GM18505 (cell line): ENCODE results near the gene UFD1.
"Not testable (repeated sequence)": the region's sequence is repeated elsewhere in the genome, so short reads cannot be mapped to it uniquely, and the experiment has no call there.

Source experiments
- ATAC-seq: cut with Tn5 transposase; IDR thresholded peaks from one replicate; pipeline ENCODE4 v1.9.1; 2021; ENCODE audit not compliant: unreplicated experiment
- POLR2A ChIP-seq: IDR thresholded peaks from 4 replicates; pipeline ENCODE4 v1.6.1; 2011; ENCODE audit warnings: borderline replicate concordance; ENCODE audit not compliant: insufficient read depth, insufficient read length; ENCODE audit errors: extremely low read depth

Gene UFD1

DNA sequence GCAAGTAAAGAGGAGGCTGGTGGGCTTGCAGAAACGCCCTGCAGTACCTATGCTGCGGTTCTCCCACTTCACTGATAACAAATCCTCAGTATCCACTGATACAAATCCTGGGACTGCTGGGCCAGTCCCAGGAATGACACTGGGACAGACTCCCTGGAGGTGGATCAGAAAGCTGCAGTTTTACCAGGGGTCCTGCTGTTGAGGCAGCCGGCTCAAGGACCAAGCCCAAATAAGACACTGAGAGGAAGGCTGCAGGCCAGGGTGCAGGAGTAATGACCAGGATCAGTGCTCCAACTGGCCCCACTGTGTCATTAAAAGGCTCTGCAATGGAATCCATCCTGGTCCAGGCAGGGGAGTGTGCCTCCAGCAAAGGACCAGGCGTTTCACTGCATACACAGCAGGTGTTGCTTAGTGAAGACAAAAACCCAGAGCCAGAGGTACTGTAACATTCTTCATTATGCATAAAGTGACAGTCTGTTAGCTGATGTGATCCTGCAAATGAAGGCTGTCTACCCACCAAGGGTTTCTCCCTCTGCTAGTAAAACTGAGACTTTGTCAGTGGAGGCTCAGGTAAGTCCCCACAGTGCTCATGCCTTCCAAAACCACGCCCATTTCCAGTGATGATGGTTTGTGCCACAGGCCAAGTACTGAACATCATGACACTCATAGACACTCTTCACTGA lies 30.1 kb downstream of the UFD1 start:
- no peak for TF ChIP-seq POLR2A
- ATAC-seq = no peak

DNA sequence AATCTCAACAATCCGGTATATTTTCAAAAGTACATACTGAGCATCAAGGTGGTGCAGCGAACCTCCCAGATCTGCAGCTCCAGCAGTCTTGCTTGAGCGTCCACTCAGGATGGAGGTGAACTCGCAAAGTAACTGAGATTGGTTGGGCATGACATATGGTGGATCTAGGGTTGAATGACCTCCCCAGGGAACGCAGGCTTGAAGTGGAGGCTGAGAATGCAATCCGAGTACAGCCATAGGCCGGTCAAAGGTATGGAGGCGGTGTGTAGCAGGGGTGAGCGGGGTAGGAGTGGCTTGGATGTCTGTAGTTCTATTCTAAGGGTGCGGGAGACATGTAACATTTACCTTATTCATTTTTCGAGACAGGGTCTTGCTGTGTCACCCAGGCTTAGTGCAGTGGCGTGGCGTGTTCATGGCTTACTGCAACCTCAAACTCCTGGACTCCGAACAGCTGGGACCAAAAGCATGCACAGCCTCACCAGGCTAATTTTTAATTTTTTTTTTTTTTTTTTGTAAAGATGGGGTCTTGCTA lies 30.9 kb downstream of the UFD1 start:
- ATAC-seq = peak; percentile 37

DNA sequence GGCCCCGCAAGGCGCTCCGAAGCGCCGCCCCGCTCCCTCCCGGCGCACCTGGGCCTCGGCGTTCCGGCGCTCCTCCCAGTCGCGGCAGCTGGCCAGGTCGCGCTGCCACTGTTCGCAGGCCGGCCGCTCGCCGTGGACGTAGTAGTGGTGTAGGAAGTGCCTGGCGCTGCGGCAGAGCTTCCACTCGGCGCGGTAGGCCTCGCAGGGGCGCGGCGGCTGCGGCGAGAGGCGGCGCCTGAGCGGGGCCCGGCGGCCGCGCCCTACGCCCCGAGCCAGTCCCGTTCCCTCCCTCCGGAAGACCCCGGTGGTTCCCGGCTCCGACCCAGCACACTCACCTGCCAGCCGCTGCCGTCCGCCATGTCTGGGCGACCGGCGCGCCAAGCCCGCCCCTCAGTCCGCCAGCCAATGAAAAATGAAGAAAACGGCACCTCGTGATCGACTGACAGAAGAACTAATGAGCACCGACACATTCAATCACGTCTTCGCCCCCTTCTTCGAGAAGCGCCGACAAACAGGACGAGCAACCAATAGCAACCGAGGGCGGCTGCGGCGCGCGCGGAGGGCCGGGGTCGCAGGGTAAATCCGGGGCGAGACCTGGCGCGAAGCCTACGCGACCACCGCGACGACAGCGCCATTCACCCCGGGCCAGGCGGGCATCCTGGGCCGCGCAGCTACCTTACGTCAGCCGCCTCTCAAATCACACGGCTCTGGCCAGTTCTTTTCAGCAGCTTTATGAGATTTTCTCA lies 31.5 kb downstream of the UFD1 start, which contains the start of gene C22orf39:
C22orf39 (minus strand) TSS at position 382 of the 746 bp plus-strand sequence; CDS start at position 359, 23 bp downstream.
- ATAC-seq = peak; percentile 79
- TF ChIP-seq POLR2A = peak; percentile 83

More for the DNA sequence above, 30.9 kb downstream of the UFD1 start:
- TF ChIP-seq POLR2A = no peak

DNA sequence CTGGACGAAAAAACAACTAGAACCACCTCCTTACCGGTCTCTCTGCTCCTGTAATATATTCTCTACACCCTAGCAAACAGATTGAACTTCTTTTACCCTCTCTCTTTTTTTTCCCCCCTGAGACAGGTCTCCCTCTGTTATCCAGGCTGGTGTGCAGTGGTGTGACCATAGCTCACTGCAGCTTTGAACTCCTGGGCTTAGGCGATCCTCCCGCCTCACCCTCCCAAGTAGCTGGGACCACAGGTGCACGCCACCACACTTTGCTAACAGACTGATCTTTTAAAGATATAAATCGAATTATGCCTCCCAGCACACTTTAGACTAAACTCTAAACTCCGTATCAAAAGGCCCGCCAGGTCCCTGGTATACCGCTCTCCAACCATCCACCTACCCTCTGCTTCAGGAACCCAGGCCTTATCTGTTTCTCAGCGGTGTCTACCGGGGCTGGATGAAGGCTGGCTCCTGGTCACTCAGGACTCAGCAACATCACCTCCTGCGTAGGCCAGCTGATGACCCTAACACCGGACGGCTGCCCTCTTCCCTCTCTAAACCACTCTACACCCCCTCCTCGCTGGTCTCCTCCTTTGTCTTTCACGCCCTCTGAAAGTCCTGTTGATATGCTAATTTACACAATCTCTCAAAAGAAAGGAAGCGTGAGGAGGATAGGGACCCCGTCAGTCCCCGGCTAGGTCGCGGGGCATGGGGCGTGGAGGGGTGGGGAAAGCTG lies 32.2 kb downstream of the UFD1 start:
- no peak for ATAC-seq
- no peak for TF ChIP-seq POLR2A

DNA sequence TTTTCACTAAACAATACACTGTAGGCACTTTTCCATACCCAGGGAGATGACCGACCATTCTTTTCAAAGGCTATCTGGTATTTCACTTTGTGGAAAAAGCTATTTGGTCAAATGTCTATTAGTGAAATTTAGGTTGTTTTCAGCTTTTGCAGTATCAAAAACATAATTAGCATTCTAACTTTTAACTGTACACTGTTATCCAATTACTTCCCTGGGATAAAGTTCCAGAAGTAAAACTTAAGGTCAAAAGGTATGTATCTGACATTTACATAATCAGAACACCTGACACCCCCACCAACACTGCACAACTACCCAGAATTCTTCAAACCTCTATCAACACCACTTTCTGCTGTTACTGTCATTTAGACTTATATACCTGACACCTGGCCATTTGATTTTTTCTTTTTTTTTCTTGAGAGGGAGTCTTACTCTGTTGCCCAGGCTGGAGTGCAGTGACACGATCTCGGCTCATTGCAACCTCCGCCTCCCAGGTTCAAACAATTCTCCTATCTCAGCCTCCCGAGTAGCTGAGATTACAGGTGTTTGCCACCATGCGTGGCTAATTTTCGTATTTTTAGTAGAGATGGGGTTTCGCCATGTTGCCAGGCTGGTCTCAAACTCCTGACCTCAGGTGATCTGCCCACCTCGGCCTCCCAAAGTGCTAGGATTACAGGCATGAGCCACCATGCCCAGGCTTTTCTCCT lies 33.6 kb downstream of the UFD1 start:
- ATAC-seq = not testable (repeated sequence)

DNA sequence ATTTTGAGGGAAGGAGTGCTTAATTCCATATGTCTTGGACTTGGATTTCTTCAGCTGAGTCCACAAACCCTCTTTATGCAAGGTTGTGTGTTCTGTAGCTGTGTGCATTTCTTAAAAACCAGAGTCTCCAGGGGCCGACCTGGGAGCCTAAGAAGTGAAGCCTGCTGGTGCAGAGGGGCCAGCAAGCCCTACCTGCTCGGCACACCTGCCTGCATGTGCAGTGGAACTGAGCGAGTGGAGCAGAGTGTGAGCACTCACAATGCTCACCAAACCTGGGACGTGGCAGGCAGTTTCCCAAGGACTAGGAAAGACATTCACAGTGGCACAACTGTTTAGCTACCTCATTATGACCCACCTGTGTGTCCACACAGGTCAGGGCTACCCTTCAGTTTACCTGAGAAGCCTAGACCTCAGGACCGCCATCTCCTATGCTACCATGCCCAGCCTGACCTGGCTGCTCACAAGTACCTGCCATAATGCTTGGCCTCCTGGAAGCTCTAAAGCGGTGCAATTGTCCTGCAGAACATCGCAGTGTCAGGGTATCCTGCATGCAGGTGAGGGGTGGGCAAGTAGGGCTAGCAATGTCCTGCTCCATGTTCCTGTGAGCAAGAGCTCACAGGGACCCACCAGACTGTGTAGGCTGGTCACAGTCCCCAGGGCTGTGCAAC lies 35.3 kb downstream of the UFD1 start:
- ATAC-seq = no peak
- TF ChIP-seq POLR2A = no peak

DNA sequence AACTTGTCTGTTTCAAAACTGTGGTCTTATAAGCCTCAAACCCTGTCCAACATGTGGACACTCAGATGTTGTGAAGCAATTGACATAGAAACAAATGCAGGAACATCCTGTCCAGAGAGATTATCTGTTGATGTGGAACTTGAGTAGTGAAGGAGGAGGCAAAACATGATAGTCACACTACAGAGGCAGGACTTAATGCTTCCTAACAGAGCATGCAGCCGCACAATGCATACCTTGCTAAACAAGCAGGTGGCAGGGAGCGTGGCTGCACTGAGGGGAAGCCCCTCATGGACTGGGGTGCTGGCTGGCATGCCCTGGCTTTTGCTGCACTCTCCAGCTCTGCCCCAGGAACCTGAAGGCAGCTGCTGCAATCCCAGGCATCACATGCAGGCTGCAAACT lies 36.8 kb downstream of the UFD1 start:
- no peak for ATAC-seq
- no peak for TF ChIP-seq POLR2A

DNA sequence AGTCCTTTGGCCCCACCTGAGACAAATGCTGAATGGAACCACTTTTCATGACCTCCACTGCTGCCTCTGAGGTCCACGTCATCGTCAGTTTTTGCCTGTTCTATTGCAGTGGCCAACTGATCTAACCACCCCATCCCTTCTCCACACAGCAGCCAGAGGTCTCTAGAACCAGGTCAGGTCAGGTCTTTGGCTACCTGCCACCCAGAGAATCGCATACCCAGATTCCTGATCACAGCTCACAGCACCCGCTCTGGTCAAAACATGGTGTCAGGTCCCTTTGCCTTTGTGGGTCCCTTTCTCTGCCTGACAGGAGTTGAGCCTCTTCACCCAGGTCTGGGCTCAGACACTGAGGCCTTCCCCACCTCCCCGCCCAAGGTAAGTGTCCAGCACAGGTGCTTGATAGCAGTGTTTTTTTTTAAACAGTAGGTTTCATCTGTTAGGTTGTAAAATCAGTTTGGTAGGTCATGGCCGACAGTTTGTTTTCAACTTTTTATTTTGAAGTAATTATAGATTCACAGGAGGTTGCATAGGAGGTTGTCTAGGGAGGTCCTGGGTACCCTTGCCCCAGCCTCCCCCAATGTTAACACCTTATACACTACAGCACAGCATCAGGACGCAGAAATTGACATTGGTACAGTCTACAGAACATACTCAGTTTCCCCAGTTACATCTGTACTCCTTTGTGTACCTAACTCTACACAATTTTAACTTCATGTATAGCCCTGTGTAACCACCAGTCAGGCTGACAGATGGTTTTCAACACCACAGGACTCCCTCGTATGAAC lies 38.4 kb downstream of the UFD1 start:
- no peak for TF ChIP-seq POLR2A
- ATAC-seq = no peak

DNA sequence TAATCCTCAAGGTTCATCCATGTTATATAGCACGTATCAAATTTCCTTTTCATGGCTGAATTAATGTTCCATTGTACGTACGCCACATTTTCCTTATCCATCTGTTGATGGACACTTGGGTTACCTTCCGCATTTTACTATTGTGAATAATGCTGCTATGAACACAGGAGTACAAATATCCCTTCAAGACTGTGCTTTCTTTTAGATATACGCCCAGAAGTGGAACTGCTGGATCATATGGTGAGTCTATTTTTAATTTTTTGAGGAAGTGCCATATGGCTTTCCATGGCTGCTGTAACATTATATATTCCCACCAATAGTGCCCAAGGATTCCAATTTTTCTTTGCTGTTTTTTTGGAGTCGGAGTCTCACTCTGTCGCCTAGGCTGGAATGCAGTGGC lies 40.7 kb downstream of the UFD1 start:
- TF ChIP-seq POLR2A = no peak
- no peak for ATAC-seq

DNA sequence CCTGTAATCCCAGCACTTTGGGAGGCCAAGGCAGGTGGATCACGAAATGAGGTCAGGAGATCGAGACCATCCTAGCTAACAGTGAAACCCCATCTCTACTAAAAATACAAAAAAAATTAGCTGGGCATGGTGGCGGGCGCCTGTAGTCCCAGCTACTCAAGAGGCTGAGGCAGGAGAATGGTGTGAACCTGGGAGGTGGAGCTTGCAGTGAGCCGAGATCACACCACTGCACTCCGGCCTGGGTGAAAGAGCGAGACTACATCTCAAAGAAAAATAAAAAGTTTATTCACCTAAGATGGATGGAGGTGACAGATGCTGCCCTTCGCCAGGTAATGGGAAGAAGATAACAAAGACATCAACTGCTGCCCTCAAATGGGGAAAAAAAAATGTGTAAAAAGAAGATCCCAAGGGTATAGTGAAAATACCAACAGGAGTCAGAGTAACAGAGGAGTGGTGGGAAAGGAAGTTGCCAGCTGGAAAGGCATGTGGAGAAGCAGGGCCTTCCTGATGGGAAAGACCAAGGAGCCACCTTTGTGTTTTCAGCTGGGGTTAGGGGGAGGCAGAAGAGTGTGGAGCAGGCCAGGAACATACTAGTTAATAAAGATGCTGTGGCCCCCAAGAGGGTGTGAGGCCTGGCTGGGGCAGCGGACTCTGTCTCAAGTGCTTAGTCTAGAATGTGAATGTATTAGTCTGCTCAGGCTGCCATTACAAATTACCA lies 42.4 kb downstream of the UFD1 start:
- not testable (repeated sequence) for ATAC-seq

DNA sequence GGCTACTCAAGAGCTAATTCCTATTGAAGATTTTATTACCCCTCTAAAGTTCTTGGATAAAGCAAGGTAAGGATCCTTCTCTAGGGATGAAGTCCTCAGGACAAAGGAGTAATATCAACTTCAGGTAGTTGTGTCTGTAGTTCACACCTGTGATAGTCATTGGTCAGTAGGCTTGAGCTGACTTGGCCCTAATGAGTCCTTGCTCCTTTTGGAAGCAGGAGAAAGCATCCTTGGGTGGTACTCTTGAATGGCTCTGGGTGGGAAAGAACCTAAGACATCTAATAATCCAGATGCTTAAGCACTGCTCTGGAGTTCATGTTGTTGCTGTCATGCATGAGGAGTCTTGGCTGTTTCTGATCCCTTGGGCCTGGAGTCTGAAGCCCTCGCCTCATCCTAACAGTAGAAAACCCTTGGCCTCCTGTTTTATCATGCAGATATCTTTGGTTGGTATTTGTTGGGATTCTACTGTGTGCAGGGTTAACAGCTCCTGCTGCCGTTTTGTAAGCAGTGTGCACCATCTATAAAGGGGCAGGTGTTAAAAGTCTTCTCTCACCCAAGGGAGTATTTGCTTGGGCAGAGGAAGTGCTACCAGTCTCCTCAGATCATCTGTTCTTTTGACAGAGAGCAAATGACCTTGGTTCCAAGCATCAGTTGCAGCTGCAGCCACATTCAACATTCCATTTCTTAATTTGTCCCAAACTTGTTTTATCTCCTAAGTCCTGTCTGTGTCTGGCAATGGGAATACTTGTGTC lies 44.0 kb downstream of the UFD1 start:
- TF ChIP-seq POLR2A = no peak

More for the DNA sequence above, 44.0 kb downstream of the UFD1 start:
- ATAC-seq = no peak
